ENCODE measurements around the gene CEP95.
A peak's percentile ranks its signal among the peaks of the same experiment; 100 is the strongest.

Gene CEP95

DNA sequence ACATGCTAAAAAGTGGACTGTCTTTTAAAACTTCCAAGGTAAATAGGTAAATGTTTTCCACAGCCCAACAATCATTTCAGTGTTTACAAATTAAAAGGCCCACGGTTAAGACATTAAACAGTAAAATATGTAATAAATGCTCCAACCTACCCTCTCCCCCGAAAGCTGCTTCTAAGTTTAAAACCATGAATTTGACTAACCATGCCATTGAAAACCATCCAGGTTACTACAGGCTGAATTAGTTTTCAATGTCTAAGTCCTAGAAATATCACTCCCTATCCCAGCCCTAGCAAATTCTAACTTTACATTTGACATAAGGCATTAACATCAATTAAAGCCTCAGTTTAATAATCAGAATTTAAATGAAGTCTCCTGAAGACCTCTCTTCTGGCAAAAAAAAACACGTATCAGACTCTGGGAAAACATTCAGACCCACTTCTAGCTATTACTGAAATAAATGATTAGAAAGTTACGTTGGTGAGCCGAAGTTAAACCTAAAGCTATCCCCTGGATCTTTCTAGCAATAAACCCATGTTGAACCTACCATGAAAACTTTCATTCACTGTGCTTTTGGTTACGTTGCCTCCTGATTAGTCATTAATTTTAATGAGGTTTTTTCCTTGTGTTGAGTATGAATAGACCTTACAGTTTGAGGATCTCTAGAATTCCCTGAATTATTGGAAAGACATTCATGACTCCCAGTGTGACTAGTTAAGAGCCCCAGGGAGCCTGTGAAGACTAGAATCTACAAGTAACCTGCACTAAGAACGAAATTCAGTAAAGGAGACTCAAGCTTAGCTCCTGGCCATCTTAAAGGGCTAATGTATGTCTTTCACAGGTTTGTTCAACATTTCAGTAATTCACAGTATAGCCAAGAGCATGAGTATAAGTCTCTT lies 8.2 kb upstream of the CEP95 start:
- no peaks in the 10 kb centered on the region for H3K9me3 ChIP-seq (ENCODE audit: low read length)
- no peak overlapping the region for H2AFZ ChIP-seq (ENCODE audit: low read depth, low read length)
- H3K4me1 ChIP-seq (ENCODE audit: insufficient read depth, low read length): peaks cover 72% of the 10 kb centered on the region
- H3K36me3 ChIP-seq (ENCODE audit: insufficient read depth, low read length): peaks cover 62% of the 10 kb centered on the region
- no peak overlapping the region for H3K4me3 ChIP-seq (ENCODE audit: low read length)
- H3K27me3 ChIP-seq (ENCODE audit: insufficient read depth, low read length): no peaks in the 10 kb centered on the region

DNA sequence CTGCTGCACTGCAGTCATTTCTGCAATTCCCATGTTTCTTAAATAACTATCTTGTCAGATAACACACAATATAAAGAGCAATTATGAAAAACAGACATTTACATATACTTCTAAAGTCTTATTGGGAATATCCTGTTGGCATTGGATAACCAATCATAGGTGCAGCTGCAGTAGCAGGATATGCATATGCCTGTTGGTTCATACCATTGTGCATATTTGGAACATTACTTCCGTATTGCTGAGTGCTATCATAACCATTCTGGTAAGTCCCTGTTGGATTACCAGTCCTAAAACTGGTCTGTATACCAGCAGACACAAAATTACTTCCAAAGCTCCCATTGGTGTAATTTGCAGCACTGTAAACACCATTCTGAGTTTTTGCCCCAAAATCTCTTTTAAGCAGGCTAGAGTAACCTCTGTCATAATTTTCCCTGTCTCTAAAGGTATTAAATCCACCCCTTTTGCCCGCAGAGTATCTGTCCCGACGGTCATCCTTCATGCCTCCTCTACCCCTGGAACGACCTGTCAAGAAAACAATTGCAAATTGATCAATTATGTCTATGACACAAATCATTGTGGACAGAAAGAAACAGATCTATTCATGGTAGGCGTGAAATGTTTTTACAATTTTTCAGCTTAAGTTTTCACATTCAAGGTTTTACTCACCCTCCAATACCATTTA lies 6.8 kb upstream of the CEP95 start:
- peaks cover 72% of the 10 kb centered on the region for H3K36me3 ChIP-seq (ENCODE audit: insufficient read depth, low read length)
- H3K27me3 ChIP-seq (ENCODE audit: insufficient read depth, low read length): no peaks in the 10 kb centered on the region
- H3K4me1 ChIP-seq (ENCODE audit: insufficient read depth, low read length): peaks cover 78% of the 10 kb centered on the region
- H2AFZ ChIP-seq (ENCODE audit: low read depth, low read length): no peak overlapping the region
- H3K4me3 ChIP-seq (ENCODE audit: low read length): no peak overlapping the region
- no peaks in the 10 kb centered on the region for H3K9me3 ChIP-seq (ENCODE audit: low read length)

DNA sequence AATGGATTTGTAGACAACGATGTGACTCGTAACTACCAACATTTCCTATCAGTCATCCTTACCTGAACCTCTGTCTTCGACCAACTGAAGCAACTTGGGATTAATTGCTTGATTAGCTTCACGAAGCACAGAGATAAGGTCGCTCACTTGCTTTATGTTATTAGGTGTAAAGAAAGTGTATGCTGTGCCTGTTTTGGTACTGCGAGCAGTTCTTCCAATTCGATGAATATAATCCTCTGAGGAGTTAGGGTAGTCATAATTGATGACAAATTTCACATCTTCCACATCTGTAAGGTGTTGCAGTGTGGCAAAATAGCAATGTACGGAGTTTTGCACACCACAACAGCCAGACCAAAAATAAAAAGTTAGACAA lies 6.3 kb upstream of the CEP95 start:
- no peak overlapping the region for H3K4me3 ChIP-seq (ENCODE audit: low read length)
- no peak overlapping the region for H2AFZ ChIP-seq (ENCODE audit: low read depth, low read length)
- peaks cover 78% of the 10 kb centered on the region for H3K4me1 ChIP-seq (ENCODE audit: insufficient read depth, low read length)
- H3K9me3 ChIP-seq (ENCODE audit: low read length): no peaks in the 10 kb centered on the region
- no peaks in the 10 kb centered on the region for H3K27me3 ChIP-seq (ENCODE audit: insufficient read depth, low read length)
- H3K36me3 ChIP-seq (ENCODE audit: insufficient read depth, low read length): peaks cover 74% of the 10 kb centered on the region

DNA sequence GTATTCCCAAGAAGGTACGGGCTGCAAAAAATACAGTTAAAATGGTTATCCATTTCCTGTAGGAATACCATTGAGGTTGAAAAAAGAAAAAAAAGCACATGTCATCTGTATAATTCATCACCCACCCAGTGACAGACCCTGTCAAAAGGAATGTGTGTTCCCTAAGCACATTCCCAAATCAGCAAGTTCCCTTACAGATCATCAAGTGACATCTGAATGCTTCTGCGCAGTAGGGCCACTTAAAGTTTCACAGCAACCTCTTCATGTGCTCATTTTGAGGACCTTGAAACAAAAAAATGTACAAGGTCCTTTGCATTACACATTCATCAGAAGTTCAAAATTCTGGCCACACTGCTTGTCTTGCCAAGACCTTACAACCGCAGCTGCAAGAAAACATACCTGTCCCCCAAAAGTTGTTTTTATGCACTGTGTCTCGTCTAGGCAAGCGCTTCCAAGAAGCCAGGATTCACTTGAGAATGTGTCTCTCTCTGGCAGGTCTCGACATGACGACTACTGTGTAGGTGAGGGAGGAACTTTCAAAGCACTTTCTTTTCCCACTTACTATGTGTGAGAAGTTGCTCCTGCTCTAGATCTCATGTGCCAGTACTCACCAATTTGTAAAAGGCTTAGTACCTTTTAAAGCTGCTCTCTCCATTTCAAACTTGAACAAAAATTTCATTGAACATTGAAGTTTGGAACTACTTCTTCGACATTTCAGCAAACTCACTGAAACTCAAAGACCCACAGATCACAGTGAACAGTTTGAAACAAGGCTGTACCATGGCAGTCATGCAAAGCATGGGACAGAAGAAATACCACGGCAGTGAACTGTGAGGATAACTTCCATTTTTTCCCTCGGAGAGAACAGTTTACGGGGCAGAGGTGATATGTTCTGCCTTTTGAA lies 5.7 kb upstream of the CEP95 start:
- Histone ChIP-seq H3K36me3 (ENCODE audit: insufficient read depth, low read length) (peaks cover 74% of the 10 kb centered on the region), H3K4me1 (ENCODE audit: insufficient read depth, low read length) (peaks cover 74% of the 10 kb centered on the region), H2AFZ (ENCODE audit: low read depth, low read length) (no peak overlapping the region), H3K4me3 (ENCODE audit: low read length) (no peak overlapping the region), H3K9me3 (ENCODE audit: low read length) (no peaks in the 10 kb centered on the region), H3K27me3 (ENCODE audit: insufficient read depth, low read length) (no peaks in the 10 kb centered on the region)

DNA sequence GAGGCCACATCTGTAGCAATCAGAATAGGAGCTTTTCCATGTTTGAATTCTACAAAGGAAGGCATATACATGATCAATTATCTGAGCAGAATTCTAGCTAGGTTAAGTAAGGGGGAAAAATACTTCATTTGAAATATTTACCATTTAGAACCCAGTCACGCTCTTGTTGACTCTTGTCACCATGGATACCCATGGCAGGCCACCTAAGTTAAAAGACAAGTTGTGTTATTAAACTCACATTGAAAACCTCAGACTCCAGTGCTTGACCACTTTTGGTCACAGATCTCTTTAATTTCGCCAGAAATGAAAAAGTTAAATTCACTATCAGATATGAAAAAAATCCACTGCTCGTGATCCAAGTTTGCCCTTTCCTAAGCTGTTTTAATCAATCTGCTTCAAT lies 4.8 kb upstream of the CEP95 start:
- Histone ChIP-seq H2AFZ (ENCODE audit: low read depth, low read length) (no peak overlapping the region), H3K9me3 (ENCODE audit: low read length) (no peaks in the 10 kb centered on the region), H3K4me1 (ENCODE audit: insufficient read depth, low read length) (peaks cover 70% of the 10 kb centered on the region), H3K27me3 (ENCODE audit: insufficient read depth, low read length) (no peaks in the 10 kb centered on the region), H3K4me3 (ENCODE audit: low read length) (no peak overlapping the region), H3K36me3 (ENCODE audit: insufficient read depth, low read length) (peaks cover 74% of the 10 kb centered on the region)

DNA sequence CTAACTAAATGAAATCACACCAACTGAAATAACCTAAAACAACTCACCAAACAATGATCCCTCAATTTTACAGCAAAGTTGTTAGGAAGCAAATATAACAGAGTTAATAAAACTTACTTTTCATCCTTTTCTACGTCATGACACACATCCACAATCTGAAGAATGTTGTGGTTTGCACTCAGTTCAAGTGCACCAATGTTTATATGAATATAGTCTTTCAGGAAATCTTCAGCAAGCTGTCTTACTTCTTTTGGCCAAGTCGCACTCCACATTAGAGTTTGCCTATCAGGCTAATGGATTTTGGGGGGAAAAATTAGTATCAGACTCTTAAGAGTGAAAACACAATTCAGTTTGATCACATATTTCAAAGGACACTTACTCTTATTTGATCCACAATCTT lies 4.0 kb upstream of the CEP95 start:
- Histone ChIP-seq H3K4me3 (ENCODE audit: low read length) (no peak overlapping the region), H3K36me3 (ENCODE audit: insufficient read depth, low read length) (peaks cover 73% of the 10 kb centered on the region), H3K4me1 (ENCODE audit: insufficient read depth, low read length) (peaks cover 64% of the 10 kb centered on the region)

DNA sequence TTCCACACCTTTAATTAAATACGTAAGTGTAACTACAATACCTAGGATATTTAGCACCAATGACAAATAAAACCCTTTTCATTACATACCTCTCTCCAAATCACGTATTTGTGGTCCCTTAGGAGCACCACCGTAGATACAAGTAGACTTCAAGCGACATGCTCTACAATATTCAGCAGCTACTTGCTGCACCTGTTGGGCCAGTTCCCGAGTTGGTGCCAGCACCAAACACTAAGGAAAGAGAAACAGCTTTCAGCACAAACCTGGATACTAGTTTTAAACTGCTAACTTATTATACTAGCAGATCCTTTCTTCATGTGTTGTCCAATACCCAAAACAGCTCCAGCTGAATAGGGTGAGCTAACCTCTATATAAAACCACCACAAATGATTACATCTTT lies 3.4 kb upstream of the CEP95 start:
- Histone ChIP-seq H3K9me3 (ENCODE audit: low read length) (no peaks in the 10 kb centered on the region), H3K4me3 (ENCODE audit: low read length) (no peak overlapping the region), H3K27me3 (ENCODE audit: insufficient read depth, low read length) (no peaks in the 10 kb centered on the region), H3K36me3 (ENCODE audit: insufficient read depth, low read length) (peaks cover 68% of the 10 kb centered on the region), H2AFZ (ENCODE audit: low read depth, low read length) (no peak overlapping the region), H3K4me1 (ENCODE audit: insufficient read depth, low read length) (peaks cover 61% of the 10 kb centered on the region)

More for the DNA sequence above, 4.0 kb upstream of the CEP95 start:
- Histone ChIP-seq H3K27me3 (ENCODE audit: insufficient read depth, low read length) (no peaks in the 10 kb centered on the region), H3K9me3 (ENCODE audit: low read length) (no peaks in the 10 kb centered on the region), H2AFZ (ENCODE audit: low read depth, low read length) (no peak overlapping the region)

DNA sequence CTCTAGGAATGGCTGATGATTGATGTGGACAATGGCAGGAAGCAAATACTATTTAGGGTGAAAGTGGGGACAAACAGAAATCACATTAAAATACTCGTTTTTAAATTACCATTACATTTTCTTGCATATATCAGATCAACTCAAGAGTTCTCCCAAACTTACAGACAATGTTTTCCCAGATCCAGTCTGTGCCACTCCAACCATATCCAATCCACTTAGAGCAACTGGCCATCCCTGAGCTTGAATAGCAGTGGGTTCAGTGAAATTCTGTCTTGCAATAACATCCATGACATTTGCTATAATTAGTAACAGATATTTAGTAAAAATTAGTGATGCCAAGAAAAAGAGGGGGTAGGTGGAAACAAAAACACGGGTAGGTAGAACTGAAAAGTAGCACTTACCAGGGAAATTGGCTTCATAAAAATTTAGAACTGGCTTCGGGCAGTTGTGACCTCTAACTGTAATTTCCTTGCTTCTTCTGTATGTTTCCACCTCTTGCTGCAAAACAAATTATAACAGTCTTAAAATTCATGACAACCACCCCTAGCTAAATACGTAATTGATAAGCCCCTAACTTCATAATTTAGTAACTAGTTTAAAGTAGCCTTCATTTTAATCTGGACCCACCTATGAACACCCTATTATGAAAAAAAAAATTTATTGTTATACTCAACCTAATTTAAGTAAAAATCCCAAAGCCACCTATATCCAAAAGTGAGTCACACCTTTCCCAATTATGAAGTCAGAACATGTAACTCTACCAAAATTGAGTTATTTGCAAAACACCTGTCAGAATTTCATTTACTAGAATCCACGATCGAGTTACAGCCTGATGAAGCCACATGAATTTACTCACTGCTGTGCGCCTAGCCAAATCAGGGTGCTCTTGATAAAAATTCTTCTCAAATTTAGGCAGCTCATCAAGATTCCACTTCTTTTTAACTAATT lies 2.7 kb upstream of the CEP95 start:
- peaks cover 65% of the 10 kb centered on the region for H3K36me3 ChIP-seq (ENCODE audit: insufficient read depth, low read length)

DNA sequence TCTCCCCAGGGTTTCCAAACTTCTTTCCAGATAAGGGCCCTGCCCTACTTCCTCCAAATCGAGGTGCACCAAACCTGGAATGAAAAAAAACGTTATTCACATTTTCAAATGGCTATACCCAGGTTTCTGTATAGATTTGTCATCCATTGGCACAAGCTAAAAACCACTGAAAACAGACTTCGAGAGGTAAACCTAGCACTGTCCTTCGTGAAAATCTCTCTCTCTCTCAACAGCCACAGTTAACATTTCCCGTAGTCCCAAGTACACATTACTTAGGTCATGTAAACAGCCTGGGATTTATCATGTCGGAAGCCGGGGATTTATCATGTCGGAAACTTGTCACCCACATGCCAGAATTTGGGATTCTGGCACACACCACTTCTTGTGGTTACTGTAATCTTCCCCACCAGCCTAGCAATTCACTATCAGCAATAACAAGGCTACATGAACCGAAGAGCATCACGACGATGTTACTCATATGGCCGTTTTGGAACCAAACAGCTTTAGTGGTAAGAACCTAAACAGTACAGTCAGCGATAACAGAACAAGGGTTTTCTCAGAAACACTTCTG lies 1.9 kb upstream of the CEP95 start:
- Histone ChIP-seq H3K9me3 (ENCODE audit: low read length) (no peaks in the 10 kb centered on the region), H3K4me1 (ENCODE audit: insufficient read depth, low read length) (peaks cover 49% of the 10 kb centered on the region), H3K36me3 (ENCODE audit: insufficient read depth, low read length) (peaks cover 64% of the 10 kb centered on the region), H3K4me3 (ENCODE audit: low read length) (peak overlapping the region; percentile 98), H3K27me3 (ENCODE audit: insufficient read depth, low read length) (no peaks in the 10 kb centered on the region), H2AFZ (ENCODE audit: low read depth, low read length) (no peak overlapping the region)

More for the DNA sequence above, 2.7 kb upstream of the CEP95 start:
- peak overlapping the region; percentile 98 for H3K4me3 ChIP-seq (ENCODE audit: low read length)
- H3K4me1 ChIP-seq (ENCODE audit: insufficient read depth, low read length): peaks cover 56% of the 10 kb centered on the region
- H2AFZ ChIP-seq (ENCODE audit: low read depth, low read length): no peak overlapping the region
- H3K27me3 ChIP-seq (ENCODE audit: insufficient read depth, low read length): no peaks in the 10 kb centered on the region
- H3K9me3 ChIP-seq (ENCODE audit: low read length): no peaks in the 10 kb centered on the region

DNA sequence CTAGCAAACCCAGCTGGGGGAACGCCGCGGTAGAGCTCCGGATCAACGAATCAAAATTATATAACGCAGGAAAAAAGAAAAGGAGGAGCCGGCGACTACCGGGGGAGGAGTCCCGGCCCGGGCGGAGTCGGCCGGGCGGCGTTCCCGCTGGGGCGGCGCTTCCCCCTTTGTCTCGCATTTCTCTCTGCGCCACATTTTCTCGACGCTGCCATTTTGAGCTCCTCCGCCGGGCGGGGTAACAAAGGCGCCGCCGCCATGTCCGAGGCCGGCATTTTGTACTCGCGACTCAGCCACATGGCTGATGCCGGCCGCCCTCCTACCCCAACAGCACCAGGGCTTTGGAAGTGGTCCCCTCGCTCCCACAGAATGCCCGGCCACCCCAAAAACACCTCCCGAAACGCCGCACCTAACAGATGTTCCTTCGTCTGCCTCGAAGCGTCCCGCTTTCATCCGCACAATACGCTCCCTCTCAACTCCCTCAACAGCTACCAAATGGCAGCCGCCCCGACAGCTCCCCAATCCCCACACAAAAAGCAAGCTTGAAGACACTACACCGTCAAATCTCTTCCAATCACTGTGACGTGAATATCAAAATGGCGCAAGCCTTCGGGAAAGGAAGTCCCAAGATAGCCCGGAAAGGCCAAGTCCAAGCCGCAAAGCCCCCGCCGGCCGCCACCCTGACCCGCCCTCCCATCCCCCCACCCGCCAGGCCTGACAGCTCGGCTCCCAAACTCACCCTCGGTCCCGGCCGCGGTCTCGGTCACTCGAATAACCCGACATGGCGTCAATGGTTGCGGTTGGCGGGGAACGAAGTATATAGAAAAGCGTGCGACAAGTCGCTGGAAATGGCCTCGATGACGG lies 1.2 kb upstream of the CEP95 start:
- peaks cover 64% of the 10 kb centered on the region for H3K36me3 ChIP-seq (ENCODE audit: insufficient read depth, low read length)
- no peak overlapping the region for H2AFZ ChIP-seq (ENCODE audit: low read depth, low read length)
- H3K9me3 ChIP-seq (ENCODE audit: low read length): no peaks in the 10 kb centered on the region
- H3K4me1 ChIP-seq (ENCODE audit: insufficient read depth, low read length): peaks cover 41% of the 10 kb centered on the region
- H3K27me3 ChIP-seq (ENCODE audit: insufficient read depth, low read length): no peaks in the 10 kb centered on the region
- H3K4me3 ChIP-seq (ENCODE audit: low read length): peak overlapping the region; percentile 98

DNA sequence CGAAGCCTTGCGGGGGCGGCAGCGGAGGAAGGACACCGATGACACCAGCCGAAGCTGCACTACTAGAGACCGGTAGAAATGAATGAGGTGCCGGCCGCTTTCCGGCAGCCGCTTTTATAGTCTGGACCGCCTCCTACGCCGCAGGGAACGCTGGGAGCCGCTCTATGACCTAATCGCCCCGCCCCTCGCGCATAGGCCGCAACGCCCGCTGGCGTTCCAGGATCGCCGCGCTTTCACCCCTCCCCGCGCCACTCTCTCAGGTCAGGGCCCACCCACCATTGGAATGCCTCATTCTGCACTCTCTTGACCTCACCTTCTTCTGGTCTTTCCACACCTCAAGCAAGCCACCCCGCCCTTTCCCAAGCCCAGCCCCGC lies 589 bp upstream of the CEP95 start, which contains the start of gene DDX5:
TSS of gene DDX5 (minus strand) at position 89 of the 375 bp plus-strand sequence. CDS start 170 bp downstream, outside the sequence.
- Histone ChIP-seq H2AFZ (ENCODE audit: low read depth, low read length) (peak within 1 kb of the TSS; percentile 11), H3K36me3 (ENCODE audit: insufficient read depth, low read length) (peaks cover 60% of the 10 kb centered on the region), H3K27me3 (ENCODE audit: insufficient read depth, low read length) (no peaks in the 10 kb centered on the region), H3K4me3 (ENCODE audit: low read length) (peak within 1 kb of the TSS; percentile 98), H3K4me1 (ENCODE audit: insufficient read depth, low read length) (peaks cover 35% of the 10 kb centered on the region), H3K9me3 (ENCODE audit: low read length) (no peaks in the 10 kb centered on the region)

Data from neuron (in vitro differentiated cells).